Measurements from ENCODE around the gene CHIC1.
"Not testable (repeated sequence)": the region's sequence is repeated elsewhere in the genome, so short reads cannot be mapped to it uniquely, and the experiment has no call there.

The CHIC1 gene

GRCh38 chrX:73683236-73683859, 120.4 kb downstream of the CHIC1 start:
- Histone ChIP-seq H3K4me1 (ENCODE audit: low read depth, poor library complexity, severe bottlenecking) (no peaks in the 10 kb centered on the region), H2AFZ (ENCODE audit: low read depth) (no peak overlapping the region), H4K20me1 (ENCODE audit: insufficient read depth) (no peaks in the 10 kb centered on the region), H3K4me3 (IDR thresholded peaks at IDR 0.05; ENCODE audit: insufficient read depth, low read depth, low read length) (no peak overlapping the region), H3K27ac (no peak overlapping the region), H3K27me3 (ENCODE audit: insufficient read depth, low read depth) (no peaks in the 10 kb centered on the region), H3K79me2 (ENCODE audit: insufficient read depth, low read depth) (no peaks in the 10 kb centered on the region), H3K36me3 (ENCODE audit: insufficient read depth) (no peaks in the 10 kb centered on the region), H3K9ac (no peak overlapping the region), H3K4me2 (no peak overlapping the region)
- no peak for TF ChIP-seq CTCF (conservative IDR thresholded peaks at IDR 0.05; ENCODE audit: low read depth, low read length)

GRCh38 chrX:73707014-73707413, 144.0 kb downstream of the CHIC1 start:
- H3K9ac ChIP-seq; H3K4me2 ChIP-seq; H3K4me3 ChIP-seq (IDR thresholded peaks at IDR 0.05; ENCODE audit: insufficient read depth, low read depth, low read length); H3K36me3 ChIP-seq (ENCODE audit: insufficient read depth); H3K27me3 ChIP-seq (ENCODE audit: insufficient read depth, low read depth); H3K27ac ChIP-seq; H3K79me2 ChIP-seq (ENCODE audit: insufficient read depth, low read depth); H2AFZ ChIP-seq (ENCODE audit: low read depth); H4K20me1 ChIP-seq (ENCODE audit: insufficient read depth); H3K4me1 ChIP-seq (ENCODE audit: low read depth, poor library complexity, severe bottlenecking): not testable (repeated sequence)

GRCh38 chrX:73728602-73729001, 165.6 kb downstream of the CHIC1 start:
- no peaks in the 10 kb centered on the region for H3K27me3 ChIP-seq (ENCODE audit: insufficient read depth, low read depth)
- no peak overlapping the region for H3K4me3 ChIP-seq (IDR thresholded peaks at IDR 0.05; ENCODE audit: insufficient read depth, low read depth, low read length)
- TF ChIP-seq CTCF (conservative IDR thresholded peaks at IDR 0.05; ENCODE audit: low read depth, low read length) = no peak
- H3K4me1 ChIP-seq (ENCODE audit: low read depth, poor library complexity, severe bottlenecking) = no peaks in the 10 kb centered on the region
- H3K36me3 ChIP-seq (ENCODE audit: insufficient read depth) = no peaks in the 10 kb centered on the region
- no peak overlapping the region for H3K4me2 ChIP-seq
- H4K20me1 ChIP-seq (ENCODE audit: insufficient read depth) = no peaks in the 10 kb centered on the region
- H3K9ac ChIP-seq = no peak overlapping the region
- H3K79me2 ChIP-seq (ENCODE audit: insufficient read depth, low read depth) = no peaks in the 10 kb centered on the region
- no peak overlapping the region for H3K27ac ChIP-seq
- no peak overlapping the region for H2AFZ ChIP-seq (ENCODE audit: low read depth)
